Stimulated activated CD4-positive, alpha-beta T cell treated with anti-CD3 and anti-CD28 coated beads, Interleukin-1b, Interleukin-23, amount 100 ng/mL, for 4 hours (primary cell): ENCODE measurements around the gene C14orf93.
"Not testable (repeated sequence)": the region's sequence is repeated elsewhere in the genome, so short reads cannot be mapped to it uniquely, and the experiment has no call there.

Experiments used
- DNase-seq, 2 donors: peaks; one replicate each; pipeline ENCODE4 v3.0.0-alpha.2; 2020; ENCODE audit warnings: low read depth in 2 of 2

The C14orf93 gene

GRCh38 chr14:22973217-22974032, 36.5 kb downstream of the C14orf93 start:
- DNase-seq: no peak

- DNase-seq: no peak
These were observed 37.5 kb downstream of the C14orf93 start for GRCh38 chr14:22972313-22972930.

- DNase-seq: no peak
These were observed 38.8 kb downstream of the C14orf93 start for GRCh38 chr14:22971152-22971551.

GRCh38 chr14:22966783-22967269, 43.1 kb downstream of the C14orf93 start:
- DNase-seq: no peak

GRCh38 chr14:22965916-22966782, 43.8 kb downstream of the C14orf93 start:
- DNase-seq: not testable (repeated sequence)

- no peak for DNase-seq
These were observed 47.8 kb downstream of the C14orf93 start for GRCh38 chr14:22962061-22962676.

GRCh38 chr14:22955702-22956569, 54.0 kb downstream of the C14orf93 start:
- no peak for DNase-seq

- DNase-seq: no peak
These were observed 57.5 kb downstream of the C14orf93 start for GRCh38 chr14:22952418-22952817.

GRCh38 chr14:22951795-22952194, 58.1 kb downstream of the C14orf93 start:
- DNase-seq: not testable (repeated sequence)

- DNase-seq: no peak
These were observed 64.3 kb downstream of the C14orf93 start for GRCh38 chr14:22945642-22946041.

- DNase-seq: no peak
These were observed 70.3 kb downstream of the C14orf93 start for GRCh38 chr14:22939684-22940083.
